HepG2 (cell line): ENCODE data around the gene CYP19A1. TPM values are rescaled to one million over a fixed set of nuclear protein-coding genes. Genes with fewer than 3 reads are reported as not detected.
A peak's percentile ranks its signal among the peaks of the same experiment; 100 is the strongest.

Experiments
- CEBPB ChIP-seq: IDR thresholded peaks from 2 replicates; pipeline ENCODE4 v1.6.1; 2011; ENCODE audit warnings: low read depth, low read length, improper control_type of control experiment, borderline replicate concordance
- CEBPG ChIP-seq: IDR thresholded peaks from 2 replicates; pipeline ENCODE4 v1.6.1; 2016
- CREBL2 ChIP-seq: sonication (generic); formaldehyde crosslinking; IDR thresholded peaks from 2 replicates; pipeline ENCODE4 v1.8.1; 2023; ENCODE audit warnings: missing genetic modification reagents, mild to moderate bottlenecking, borderline replicate concordance
- CREM ChIP-seq, 2 experiments: sonication (generic) in 1 of 2; formaldehyde crosslinking in 1 of 2; IDR thresholded peaks; 2 replicates each; pipeline versions ENCODE4 v1.4.0 to v1.6.1; 2016 to 2020; ENCODE audit warnings: antibody characterized with exemption in 1 of 2, mild to moderate bottlenecking in 1 of 2, missing genetic modification reagents in 1 of 2
- DMAP1 ChIP-seq: IDR thresholded peaks from 2 replicates; pipeline ENCODE4 v1.6.1; 2016
- ERF ChIP-seq: IDR thresholded peaks from 2 replicates; pipeline ENCODE4 v1.6.1; 2018; ENCODE audit warnings: missing biosample characterization, missing genetic modification reagents
- GATAD2A ChIP-seq: IDR thresholded peaks from 2 replicates; pipeline ENCODE4 v1.6.1; 2016
- KAT7 ChIP-seq: IDR thresholded peaks from 2 replicates; pipeline ENCODE4 v1.6.1; 2018; ENCODE audit warnings: borderline replicate concordance, missing compliant biosample characterization
- KDM6A ChIP-seq: IDR thresholded peaks from 2 replicates; pipeline ENCODE4 v1.6.1; 2016; ENCODE audit warnings: low read depth
- MBNL3 ChIP-seq: fragments of 250-450 bp; sonication (Bioruptor Pico); conservative IDR thresholded peaks from 2 replicates; pipeline ENCODE4 v1.8.0; 2022; ENCODE audit warnings: mild to moderate bottlenecking, inconsistent platforms
- NBN ChIP-seq: fragments of 450-650 bp; conservative IDR thresholded peaks from 2 replicates; pipeline ENCODE4 v1.6.1; 2017
- NFATC3 ChIP-seq: sonication (generic); formaldehyde crosslinking; IDR thresholded peaks from 2 replicates; pipeline ENCODE4 v1.5.1; 2020; ENCODE audit warnings: mild to moderate bottlenecking, missing genetic modification reagents
- NR2F2 ChIP-seq: IDR thresholded peaks from 2 replicates; pipeline ENCODE4 v1.6.1; 2012; ENCODE audit warnings: low read depth, inconsistent platforms, borderline replicate concordance
- U2AF2 ChIP-seq: fragments of 200-400 bp; formaldehyde crosslinking; IDR thresholded peaks from 2 replicates; pipeline ENCODE4 v1.6.1; 2017; ENCODE audit warnings: low read depth, mild to moderate bottlenecking, low read length
- ZFP36 ChIP-seq: fragments of 150-350 bp; IDR thresholded peaks from 2 replicates; pipeline ENCODE4 v1.6.1; 2018; ENCODE audit warnings: borderline replicate concordance, low read length, low read depth; ENCODE audit not compliant: partially characterized antibody
- ZMYM3 ChIP-seq: sonication (generic); formaldehyde crosslinking; IDR thresholded peaks from 2 replicates; pipeline ENCODE4 v1.5.1; 2020; ENCODE audit warnings: mild to moderate bottlenecking, missing genetic modification reagents
- ZMYM4 ChIP-seq: sonication (generic); formaldehyde crosslinking; IDR thresholded peaks from 2 replicates; pipeline ENCODE4 v1.8.1; 2023; ENCODE audit warnings: mild to moderate bottlenecking, missing genetic modification reagents
- ZNF205 ChIP-seq: IDR thresholded peaks from 2 replicates; pipeline ENCODE4 v1.6.1; 2018; ENCODE audit warnings: missing biosample characterization, missing genetic modification reagents
- ZNF292 ChIP-seq: sonication (generic); formaldehyde crosslinking; IDR thresholded peaks from 2 replicates; pipeline ENCODE4 v1.8.1; 2022; ENCODE audit warnings: mild to moderate bottlenecking, low read depth, missing genetic modification reagents, borderline replicate concordance
- ZNF543 ChIP-seq: sonication (generic); formaldehyde crosslinking; IDR thresholded peaks from 2 replicates; pipeline ENCODE4 v1.4.0; 2020; ENCODE audit warnings: mild to moderate bottlenecking, missing genetic modification reagents
- ZNF616 ChIP-seq: sonication (generic); formaldehyde crosslinking; IDR thresholded peaks from 2 replicates; pipeline ENCODE4 v1.5.0; 2020; ENCODE audit warnings: low read depth, mild to moderate bottlenecking, missing genetic modification reagents
- ZNF672 ChIP-seq: sonication (generic); formaldehyde crosslinking; IDR thresholded peaks from 2 replicates; pipeline ENCODE4 v1.8.1; 2022; ENCODE audit warnings: missing genetic modification reagents
- ZNF704 ChIP-seq: sonication (generic); formaldehyde crosslinking; IDR thresholded peaks from 2 replicates; pipeline ENCODE4 v1.8.1; 2023; ENCODE audit warnings: mild to moderate bottlenecking, inconsistent platforms, moderate library complexity, missing genetic modification reagents, borderline replicate concordance
- polyA plus RNA-seq, 8 experiments: library from polyadenylated mRNA; depleted of rRNA in 3 of 8; stranded (reverse) in 7 of 8; unstranded in 1 of 8; fragments of >200 nt; fragmentation: Illumina TruSeq in 4 of 8; extraction: Trizol in 4 of 8; gene quantifications; 2 replicates each; pipeline versions ENCODE4 v1.2.1 to v1.2.3, GENCODE V29; 2011 to 2016; ENCODE audit warnings: low read depth in 4 of 8, missing spikeins in 1 of 8, mixed read lengths in 1 of 8; ENCODE audit not compliant: insufficient read depth in 1 of 8
- total RNA-seq, 5 experiments: library from RNA; depleted of rRNA; stranded (reverse); fragments of >200 nt; fragmentation: Illumina TruSeq; extraction: Trizol; gene quantifications; 2 replicates each; pipeline ENCODE4 v1.2.3, GENCODE V29; 2016; ENCODE audit warnings: low read depth in 1 of 5
- TF ChIP-seq, protein P1 (sequence below): sonication (generic); formaldehyde crosslinking; IDR thresholded peaks from 2 replicates; pipeline ENCODE4 v1.4.0; 2020; ENCODE audit warnings: low read depth, missing genetic modification reagents
- TF ChIP-seq, protein P2 (sequence below): sonication (generic); formaldehyde crosslinking; IDR thresholded peaks from 2 replicates; pipeline ENCODE4 v1.4.0; 2020; ENCODE audit warnings: missing genetic modification reagents; ENCODE audit errors: not compliant biosample characterization

The CYP19A1 gene
- total and polyA plus RNA-seq, 2 of the 13 experiments (the other 11 are each of a cell fraction or from before 2014, with no cell fraction given), result 10.9 to 23.0 TPM

GRCh38 chr15:51313644-51314280 is 24.6 kb downstream of the CYP19A1 start (continued):
- TF ChIP-seq DMAP1 (peak; percentile 59; the same call in 1 of the 2 replicates), GATAD2A (CRISPR knock-in tag) (peak; percentile 85), ZMYM3 (CRISPR knock-in tag) (peak; percentile 99), NBN (no peak), ZNF616 (CRISPR knock-in tag) (no peak), CEBPB (peak; percentile 54; the same call in 1 of the 2 replicates), ZFP36 (no peak), NFATC3 (CRISPR knock-in tag) (no peak), NR2F2 (peak; percentile 41; the same call in 1 of the 2 replicates), CREM (IDR thresholded peaks at IDR 0.05) (peak; percentile 66), CREM (CRISPR knock-in tag; IDR thresholded peaks at IDR 0.05) (no peak), ZNF543 (CRISPR knock-in tag) (no peak), ZNF292 (CRISPR knock-in tag) (peak; percentile 97), CREBL2 (CRISPR knock-in tag) (no peak), ZNF672 (CRISPR knock-in tag) (no peak), ZMYM4 (CRISPR knock-in tag) (peak; percentile 78), ZNF205 (CRISPR knock-in tag) (peak; percentile 87), MBNL3 (CRISPR knock-in tag) (no peak), KDM6A (peak; percentile 63; the same call in 1 of the 2 replicates), CEBPG (CRISPR knock-in tag) (peak; percentile 81), ERF (CRISPR knock-in tag) (peak; percentile 69; the same call in 1 of the 2 replicates), ZNF704 (CRISPR knock-in tag) (no peak), U2AF2 (no peak), KAT7 (CRISPR knock-in tag) (no peak; the same call in 1 of the 2 replicates)
- TF ChIP-seq, protein P1, sequence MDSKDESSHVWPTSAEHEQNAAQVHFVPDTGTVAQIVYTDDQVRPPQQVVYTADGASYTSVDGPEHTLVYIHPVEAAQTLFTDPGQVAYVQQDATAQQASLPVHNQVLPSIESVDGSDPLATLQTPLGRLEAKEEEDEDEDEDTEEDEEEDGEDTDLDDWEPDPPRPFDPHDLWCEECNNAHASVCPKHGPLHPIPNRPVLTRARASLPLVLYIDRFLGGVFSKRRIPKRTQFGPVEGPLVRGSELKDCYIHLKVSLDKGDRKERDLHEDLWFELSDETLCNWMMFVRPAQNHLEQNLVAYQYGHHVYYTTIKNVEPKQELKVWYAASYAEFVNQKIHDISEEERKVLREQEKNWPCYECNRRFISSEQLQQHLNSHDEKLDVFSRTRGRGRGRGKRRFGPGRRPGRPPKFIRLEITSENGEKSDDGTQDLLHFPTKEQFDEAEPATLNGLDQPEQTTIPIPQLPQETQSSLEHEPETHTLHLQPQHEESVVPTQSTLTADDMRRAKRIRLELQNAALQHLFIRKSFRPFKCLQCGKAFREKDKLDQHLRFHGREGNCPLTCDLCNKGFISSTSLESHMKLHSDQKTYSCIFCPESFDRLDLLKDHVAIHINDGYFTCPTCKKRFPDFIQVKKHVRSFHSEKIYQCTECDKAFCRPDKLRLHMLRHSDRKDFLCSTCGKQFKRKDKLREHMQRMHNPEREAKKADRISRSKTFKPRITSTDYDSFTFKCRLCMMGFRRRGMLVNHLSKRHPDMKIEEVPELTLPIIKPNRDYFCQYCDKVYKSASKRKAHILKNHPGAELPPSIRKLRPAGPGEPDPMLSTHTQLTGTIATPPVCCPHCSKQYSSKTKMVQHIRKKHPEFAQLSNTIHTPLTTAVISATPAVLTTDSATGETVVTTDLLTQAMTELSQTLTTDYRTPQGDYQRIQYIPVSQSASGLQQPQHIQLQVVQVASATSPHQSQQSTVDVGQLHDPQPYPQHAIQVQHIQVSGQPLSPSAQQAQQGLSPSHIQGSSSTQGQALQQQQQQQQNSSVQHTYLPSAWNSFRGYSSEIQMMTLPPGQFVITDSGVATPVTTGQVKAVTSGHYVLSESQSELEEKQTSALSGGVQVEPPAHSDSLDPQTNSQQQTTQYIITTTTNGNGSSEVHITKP (CRISPR knock-in tag), result peak; percentile 91
- TF ChIP-seq, protein P2, sequence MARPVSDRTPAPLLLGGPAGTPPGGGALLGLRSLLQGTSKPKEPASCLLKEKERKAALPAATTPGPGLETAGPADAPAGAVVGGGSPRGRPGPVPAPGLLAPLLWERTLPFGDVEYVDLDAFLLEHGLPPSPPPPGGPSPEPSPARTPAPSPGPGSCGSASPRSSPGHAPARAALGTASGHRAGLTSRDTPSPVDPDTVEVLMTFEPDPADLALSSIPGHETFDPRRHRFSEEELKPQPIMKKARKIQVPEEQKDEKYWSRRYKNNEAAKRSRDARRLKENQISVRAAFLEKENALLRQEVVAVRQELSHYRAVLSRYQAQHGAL (CRISPR knock-in tag), result no peak
